ENCODE data around the gene NIPBL.
"Not testable (repeated sequence)": the region's sequence is repeated elsewhere in the genome, so short reads cannot be mapped to it uniquely, and the experiment has no call there.

DNA sequence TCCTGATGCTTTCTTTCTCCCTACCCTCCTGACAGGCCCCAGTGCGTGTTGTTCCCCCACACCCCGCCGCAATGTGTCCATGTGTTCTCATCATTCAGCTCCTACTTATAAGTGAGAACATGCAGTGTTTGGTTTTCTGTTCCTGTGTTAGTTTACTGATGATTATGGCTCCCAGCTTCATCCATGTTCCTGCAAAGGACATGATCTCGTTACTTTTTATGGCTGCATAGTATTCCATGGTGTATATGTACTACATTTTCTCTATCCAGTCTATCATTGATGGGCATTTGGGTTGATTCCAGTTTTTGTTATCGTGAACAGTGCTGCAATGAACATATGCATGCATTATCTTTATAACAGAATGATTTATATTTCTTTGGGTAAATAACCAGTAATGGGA is 222.7 kb downstream of the NIPBL start:
- not testable (repeated sequence) for TF ChIP-seq CTCF (IDR thresholded peaks at IDR 0.05; ENCODE audit: low read length); EZH2 (IDR thresholded peaks at IDR 0.05; ENCODE audit: borderline replicate concordance, low read length)
